GM21825 (cell line): ENCODE results near the gene RXFP1.
"Not testable (repeated sequence)": the region's sequence is repeated elsewhere in the genome, so short reads cannot be mapped to it uniquely, and the experiment has no call there.

ENCODE experiments used
- ATAC-seq: cut with Tn5 transposase; IDR thresholded peaks from one replicate; pipeline ENCODE4 v1.9.1; 2021; ENCODE audit warnings: mild to moderate bottlenecking, moderate library complexity; ENCODE audit not compliant: unreplicated experiment

RXFP1 gene

GRCh38 chr4:158606969-158607368 lies 85.3 kb downstream of the RXFP1 start:
- no peak for ATAC-seq

- ATAC-seq, result no peak
These were observed 87.4 kb downstream of the RXFP1 start for GRCh38 chr4:158609116-158609515.

GRCh38 chr4:158610790-158611189 lies 89.1 kb downstream of the RXFP1 start:
- peak; percentile 90 for ATAC-seq

GRCh38 chr4:158613046-158613445 lies 91.4 kb downstream of the RXFP1 start:
- ATAC-seq, result no peak

GRCh38 chr4:158617956-158618355 lies 96.3 kb downstream of the RXFP1 start:
- ATAC-seq, result no peak

GRCh38 chr4:158621729-158622128 lies 100.0 kb downstream of the RXFP1 start:
- ATAC-seq, result no peak

- no peak for ATAC-seq
These were observed 100.6 kb downstream of the RXFP1 start for GRCh38 chr4:158622251-158622650.

- ATAC-seq, result peak; percentile 88
These were observed 103.3 kb downstream of the RXFP1 start for GRCh38 chr4:158624889-158625478.

- ATAC-seq, result no peak
These were observed 103.9 kb downstream of the RXFP1 start for GRCh38 chr4:158625544-158625943.

GRCh38 chr4:158630893-158631292 lies 109.2 kb downstream of the RXFP1 start:
- no peak for ATAC-seq

- ATAC-seq, result no peak
These were observed 114.9 kb downstream of the RXFP1 start for GRCh38 chr4:158636619-158637018.

GRCh38 chr4:158644356-158644755 lies 122.7 kb downstream of the RXFP1 start:
- no peak for ATAC-seq

- ATAC-seq, result no peak
These were observed 123.1 kb downstream of the RXFP1 start for GRCh38 chr4:158644760-158645159.

- no peak for ATAC-seq
These were observed 127.5 kb downstream of the RXFP1 start for GRCh38 chr4:158649111-158649680.

GRCh38 chr4:158652920-158653319 lies 131.2 kb downstream of the RXFP1 start:
- ATAC-seq, result no peak

GRCh38 chr4:158656439-158656838 lies 134.8 kb downstream of the RXFP1 start:
- ATAC-seq, result no peak

GRCh38 chr4:158657291-158657690 lies 135.6 kb downstream of the RXFP1 start:
- no peak for ATAC-seq

GRCh38 chr4:158663255-158663654 lies 141.6 kb downstream of the RXFP1 start:
- not testable (repeated sequence) for ATAC-seq

GRCh38 chr4:158663707-158664625 lies 142.3 kb downstream of the RXFP1 start:
- ATAC-seq, result not testable (repeated sequence)

- ATAC-seq, result no peak
These were observed 143.1 kb downstream of the RXFP1 start for GRCh38 chr4:158664806-158665205.

- ATAC-seq, result no peak
These were observed 145.2 kb downstream of the RXFP1 start for GRCh38 chr4:158666892-158667291.

- no peak for ATAC-seq
These were observed 146.0 kb downstream of the RXFP1 start for GRCh38 chr4:158667651-158668198.
